PC-9 (cell line): ENCODE results near the gene FGF14.

ENCODE experiments used
- CTCF ChIP-seq: fragments of 200-600 bp; sonication (generic); conservative IDR thresholded peaks from 2 replicates; pipeline ENCODE4 v1.6.1; 2017; ENCODE audit warnings: mixed run types, antibody characterized with exemption, mild to moderate bottlenecking, moderate library complexity
- EZH2 ChIP-seq: fragments of 200-600 bp; sonication (generic); IDR thresholded peaks from 2 replicates; pipeline ENCODE4 v1.8.0; 2017; ENCODE audit warnings: antibody characterized with exemption, low read depth

- TF ChIP-seq CTCF (no peak), EZH2 (no peak)
Observed at GRCh38 chr13:101706651-101707050, 695.2 kb downstream of the FGF14 start.
